GM18499 (cell line): Measurements from ENCODE around the gene CCR6.

Experiments
- ATAC-seq: cut with Tn5 transposase; IDR thresholded peaks from one replicate; pipeline ENCODE4 v1.9.1; 2021; ENCODE audit warnings: moderate number of reproducible peaks; ENCODE audit not compliant: insufficient read depth, unreplicated experiment

CCR6 gene

DNA sequence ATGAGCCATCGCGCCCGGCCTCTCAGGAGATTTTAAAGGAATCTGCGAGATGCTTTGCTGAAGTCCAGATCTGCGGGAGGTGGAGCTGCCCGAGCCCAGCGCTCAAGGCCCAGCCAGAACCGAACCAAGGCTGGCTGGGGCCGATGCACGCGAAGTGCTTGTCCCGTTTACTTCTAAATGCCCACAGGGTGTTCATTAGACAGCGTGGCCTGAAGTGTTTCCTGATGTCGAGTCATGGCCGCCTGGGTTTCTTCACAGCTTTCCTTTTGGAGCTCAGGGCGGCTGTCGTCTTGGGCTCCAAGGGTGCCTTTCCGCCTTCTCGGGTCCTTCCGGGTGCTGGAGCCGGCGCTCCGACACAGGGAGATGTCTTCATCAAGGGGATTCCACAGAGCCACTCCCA is 25.1 kb upstream of the CCR6 start:
- ATAC-seq: no peak

DNA sequence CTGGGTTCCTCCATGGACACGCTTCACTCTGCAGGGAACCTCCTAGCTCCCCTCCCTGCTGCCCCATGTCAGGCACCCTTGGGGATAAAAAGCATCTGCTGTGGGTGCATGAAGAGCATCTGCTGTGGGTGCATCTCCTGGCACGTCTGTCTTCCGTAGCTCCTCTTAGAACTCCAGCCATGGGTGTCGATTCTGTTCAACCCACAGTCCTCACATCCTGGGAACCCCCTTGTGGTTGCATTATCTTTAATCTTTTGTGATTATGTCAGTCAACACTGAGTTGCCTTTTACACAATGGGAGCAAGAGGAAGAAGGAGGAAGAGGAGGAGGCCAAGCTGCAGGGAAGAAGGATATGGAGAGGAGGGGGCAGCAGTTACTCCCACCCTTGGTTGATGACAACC is 24.1 kb upstream of the CCR6 start:
- no peak for ATAC-seq

DNA sequence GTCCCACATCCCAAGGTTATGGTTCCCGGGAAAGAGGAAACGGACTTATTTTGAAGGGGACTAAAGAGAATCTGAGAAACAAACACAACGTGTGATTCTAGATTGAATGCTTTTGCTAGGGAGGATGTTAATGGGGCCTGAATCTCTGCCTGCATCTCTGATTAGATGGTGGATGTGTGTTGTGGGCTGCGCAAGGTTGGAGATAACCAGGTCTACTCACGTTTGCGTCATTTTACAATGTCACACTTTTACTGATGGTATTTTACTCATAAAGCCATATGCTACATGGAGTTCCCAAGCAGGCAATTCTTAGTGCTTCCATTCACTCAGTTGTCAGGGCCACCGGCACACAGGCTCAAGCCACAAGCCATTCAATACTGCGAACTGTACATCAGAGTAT is 23.2 kb upstream of the CCR6 start:
- ATAC-seq: no peak

DNA sequence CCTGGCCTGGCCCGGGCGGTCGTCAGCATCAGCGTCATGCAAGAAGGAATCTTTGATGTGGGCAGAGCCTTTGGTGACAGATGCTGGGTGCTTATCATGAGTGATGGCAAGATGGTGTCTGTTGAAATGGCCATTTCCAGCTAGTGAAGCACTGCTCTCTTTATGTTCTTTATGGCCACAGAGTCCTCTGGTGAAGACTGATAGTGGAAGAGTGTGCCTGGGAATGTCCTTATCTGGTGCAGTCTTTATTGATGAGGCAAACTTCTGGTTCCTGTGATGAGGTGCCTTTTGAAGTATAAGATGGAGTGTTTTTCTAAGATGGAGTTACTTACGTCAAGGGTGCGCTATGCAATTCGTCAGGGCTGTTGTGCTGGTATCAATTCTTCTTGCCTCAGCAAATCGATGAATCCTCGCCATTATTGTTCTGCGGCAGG is 22.6 kb upstream of the CCR6 start:
- ATAC-seq: no peak

DNA sequence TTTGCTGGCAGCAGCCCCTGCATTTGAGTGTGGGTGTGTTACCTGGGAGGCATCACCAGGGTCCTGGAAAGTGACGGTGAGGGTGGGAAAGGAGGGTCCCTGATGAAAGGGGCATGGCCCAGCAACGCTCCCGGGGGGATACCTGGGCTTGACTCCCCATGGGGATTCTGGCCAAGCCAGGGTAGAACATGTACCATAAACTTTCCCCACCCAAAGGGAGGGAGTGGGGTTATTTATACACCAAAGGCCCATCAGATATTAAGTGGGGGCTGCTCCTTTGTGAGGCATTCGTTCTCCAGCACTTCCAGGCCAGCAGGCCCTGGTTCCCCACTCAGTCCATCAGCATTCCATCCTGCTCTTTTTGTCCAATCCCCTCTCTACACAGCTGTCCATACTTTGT is 20.6 kb upstream of the CCR6 start:
- ATAC-seq: no peak

DNA sequence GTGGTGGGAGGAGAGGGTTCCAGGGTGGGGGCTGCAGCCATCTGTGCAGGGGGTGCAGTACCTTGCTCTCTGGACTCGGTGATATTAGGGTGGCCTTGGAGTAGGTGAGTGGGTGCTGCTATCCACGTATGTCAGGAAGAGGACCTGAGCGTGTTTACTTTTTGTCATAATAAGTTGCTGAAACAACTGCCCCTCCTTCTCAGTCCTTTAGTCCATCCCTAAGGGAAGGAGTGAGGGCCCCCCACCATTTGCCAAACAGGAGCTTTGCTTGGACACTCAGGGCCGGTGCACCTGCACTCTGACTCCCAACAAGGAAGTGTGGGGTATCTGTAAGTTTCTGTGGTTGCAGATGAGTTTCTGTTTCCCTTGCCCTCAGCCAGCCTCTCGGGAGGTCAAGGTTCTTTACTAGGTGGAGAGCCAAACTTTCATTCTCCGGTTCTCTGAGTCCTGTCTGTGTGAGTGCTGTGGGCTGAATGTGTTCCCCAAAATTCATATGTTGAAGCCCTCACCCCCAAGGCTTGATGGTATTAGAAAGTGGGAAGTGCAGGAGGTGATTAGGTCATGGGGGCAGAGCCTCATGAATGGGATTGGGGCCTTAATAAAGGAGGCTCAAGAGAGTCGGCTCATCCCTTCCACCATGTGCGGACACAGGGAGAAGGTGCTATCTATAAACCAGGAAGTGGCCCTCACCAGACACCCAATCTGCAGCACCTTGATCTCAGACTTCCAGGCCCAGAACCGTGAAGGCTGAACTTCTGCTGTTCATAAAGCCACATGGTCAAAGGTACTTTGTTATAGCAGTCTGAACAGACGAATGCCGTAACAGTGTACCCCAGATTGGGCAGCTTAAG is 19.6 kb upstream of the CCR6 start:
- peak; percentile 90 for ATAC-seq

DNA sequence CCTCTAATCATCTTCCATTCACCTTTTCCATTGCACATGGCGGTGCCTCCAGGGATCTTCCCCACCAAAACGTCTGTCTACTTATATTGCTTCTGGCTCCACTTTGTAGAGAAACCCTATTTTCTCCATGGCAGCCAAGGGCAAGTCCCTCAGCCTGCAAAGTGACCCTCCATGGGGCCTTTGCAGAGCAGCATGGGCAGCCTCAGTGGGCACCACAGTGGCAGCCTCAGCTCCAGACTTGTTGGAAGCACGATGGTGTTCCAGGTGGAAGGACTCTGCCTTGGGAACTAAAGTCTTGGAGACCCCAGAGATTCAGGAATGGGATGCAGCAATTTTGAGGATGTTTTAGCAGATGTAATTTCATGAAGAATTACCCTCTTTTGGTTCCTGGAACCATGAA is 18.5 kb upstream of the CCR6 start:
- ATAC-seq: no peak

DNA sequence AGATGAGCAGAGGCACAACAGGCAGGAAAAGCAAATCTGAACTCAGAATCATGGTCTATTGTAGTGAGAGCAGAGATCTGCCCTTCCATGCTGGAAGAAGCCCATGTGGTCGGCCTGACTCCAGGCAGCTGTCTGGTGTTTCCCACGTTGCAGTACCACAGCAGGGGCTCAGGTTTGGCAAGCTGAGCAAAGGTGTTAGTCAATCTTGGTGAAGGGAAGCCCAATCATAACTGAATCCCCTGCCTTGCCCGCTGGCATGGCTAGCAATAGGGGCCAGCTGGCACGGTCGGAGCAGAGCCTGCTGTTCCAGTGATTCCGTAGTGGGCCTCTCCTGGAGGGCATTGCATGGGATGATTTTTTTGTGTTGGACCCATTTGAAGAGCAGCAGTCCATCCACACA is 17.8 kb upstream of the CCR6 start:
- no peak for ATAC-seq

DNA sequence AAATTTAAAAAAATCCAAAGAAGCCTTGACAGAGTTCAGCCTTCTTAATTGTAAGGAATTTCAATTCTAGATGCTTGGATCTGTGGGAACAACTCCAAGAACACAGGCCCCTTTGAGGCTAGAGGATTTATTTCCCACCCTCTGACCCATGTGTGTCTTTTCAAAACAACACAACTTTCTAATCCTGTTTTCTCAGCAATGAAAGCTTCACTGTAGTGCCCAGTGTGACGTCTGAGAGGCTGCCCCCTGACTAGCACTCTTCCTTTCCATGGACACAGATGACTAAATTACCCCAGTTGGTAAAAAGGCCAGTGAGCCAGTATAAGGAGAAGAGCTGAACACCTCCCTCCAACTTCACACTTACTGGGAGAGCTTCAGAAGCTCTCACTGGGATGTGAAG is 16.5 kb upstream of the CCR6 start:
- ATAC-seq: no peak

DNA sequence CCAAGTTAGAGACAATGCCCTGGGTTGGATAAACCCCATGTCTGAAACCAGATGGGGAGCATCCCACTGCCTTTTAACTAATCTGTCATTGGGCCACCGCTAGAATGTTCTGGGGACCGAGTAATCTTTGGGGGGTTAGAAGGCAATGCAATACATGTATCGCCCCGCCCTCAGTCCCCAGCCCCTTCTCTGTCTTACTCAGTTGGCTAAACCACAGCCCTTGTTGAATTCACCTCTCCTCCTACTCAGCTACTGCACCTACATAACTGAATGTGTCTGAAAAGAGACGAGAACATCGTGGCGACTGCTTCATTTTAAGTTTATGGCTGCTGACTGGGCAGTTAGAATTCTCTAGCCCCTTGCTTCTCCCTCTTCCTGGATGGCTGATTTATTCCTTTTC is 15.1 kb upstream of the CCR6 start:
- no peak for ATAC-seq

DNA sequence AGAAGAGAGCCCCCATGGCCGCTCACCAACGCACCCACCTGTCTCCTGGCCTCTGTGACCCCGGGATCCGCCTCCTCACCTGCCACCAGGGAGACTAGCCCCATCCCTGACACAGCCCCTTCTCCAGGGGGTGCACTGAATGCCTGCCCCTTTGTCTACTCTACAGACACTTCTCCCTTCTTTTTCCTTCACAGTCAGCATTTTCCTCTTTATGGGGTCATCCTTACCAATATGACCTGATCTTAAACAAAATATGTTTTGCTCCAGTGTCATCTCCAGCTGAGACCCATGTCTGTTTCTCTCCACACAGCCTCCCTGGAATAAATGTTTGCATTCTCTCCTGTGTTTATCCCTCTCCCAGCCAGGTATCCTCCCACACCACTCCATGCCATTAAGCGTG is 14.6 kb upstream of the CCR6 start:
- ATAC-seq: no peak

DNA sequence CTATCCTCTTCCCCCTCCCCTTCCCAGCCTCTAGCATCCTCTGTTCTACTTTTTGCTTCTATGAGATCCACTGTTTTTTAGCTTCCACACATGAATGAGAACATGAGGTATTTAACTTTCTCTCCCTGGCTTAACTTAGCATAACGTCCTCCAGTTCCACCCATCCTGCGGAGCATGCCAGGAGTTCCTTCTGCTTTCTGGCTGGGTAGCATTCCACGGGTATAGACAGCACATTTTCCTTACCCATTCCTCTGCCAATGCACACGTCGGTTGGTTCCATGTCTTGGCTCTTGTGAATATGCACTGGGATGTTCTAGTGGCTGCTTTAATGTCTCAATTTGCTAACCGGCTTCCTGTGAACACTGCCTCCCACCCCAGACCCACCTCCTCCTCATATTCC is 13.2 kb upstream of the CCR6 start:
- no peak for ATAC-seq

DNA sequence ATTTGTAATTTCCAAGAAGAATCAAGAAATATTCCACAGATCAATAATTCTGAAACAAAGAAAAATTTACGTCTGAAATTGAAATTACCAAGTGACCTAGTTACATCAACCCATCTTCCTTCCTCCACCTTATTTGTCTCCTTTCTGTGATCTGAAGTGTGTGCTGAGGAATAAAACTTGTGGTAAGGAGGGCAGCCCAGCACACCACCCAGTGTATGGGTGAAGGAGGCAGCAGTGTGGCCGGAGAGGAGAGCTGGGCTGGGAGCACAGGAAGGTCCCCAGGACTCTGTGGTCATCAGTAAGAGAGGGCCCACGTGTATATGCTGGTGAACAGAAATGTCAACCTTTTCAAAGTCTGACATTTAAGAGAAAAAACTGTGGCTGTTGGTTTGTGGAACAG is 11.3 kb upstream of the CCR6 start:
- no peak for ATAC-seq

DNA sequence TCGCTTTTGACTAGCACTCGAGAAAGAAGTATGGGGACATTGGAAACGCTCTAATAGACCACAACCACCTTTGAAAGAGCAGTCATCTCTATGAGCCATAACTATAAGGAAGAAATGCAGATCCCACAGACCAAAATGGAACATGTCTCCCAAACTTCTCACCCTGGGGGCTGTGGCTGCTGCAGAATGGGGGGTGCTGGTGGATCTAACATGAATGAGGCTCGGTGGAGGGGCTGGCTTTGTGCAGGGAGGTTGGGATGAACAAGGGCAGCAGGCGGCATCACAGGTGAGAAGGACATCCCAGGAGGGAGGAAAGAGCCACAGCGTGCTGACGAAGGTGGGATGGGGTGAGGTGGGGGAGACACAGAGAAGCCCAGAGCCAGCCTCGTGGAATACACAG is 10.5 kb upstream of the CCR6 start:
- no peak for ATAC-seq

DNA sequence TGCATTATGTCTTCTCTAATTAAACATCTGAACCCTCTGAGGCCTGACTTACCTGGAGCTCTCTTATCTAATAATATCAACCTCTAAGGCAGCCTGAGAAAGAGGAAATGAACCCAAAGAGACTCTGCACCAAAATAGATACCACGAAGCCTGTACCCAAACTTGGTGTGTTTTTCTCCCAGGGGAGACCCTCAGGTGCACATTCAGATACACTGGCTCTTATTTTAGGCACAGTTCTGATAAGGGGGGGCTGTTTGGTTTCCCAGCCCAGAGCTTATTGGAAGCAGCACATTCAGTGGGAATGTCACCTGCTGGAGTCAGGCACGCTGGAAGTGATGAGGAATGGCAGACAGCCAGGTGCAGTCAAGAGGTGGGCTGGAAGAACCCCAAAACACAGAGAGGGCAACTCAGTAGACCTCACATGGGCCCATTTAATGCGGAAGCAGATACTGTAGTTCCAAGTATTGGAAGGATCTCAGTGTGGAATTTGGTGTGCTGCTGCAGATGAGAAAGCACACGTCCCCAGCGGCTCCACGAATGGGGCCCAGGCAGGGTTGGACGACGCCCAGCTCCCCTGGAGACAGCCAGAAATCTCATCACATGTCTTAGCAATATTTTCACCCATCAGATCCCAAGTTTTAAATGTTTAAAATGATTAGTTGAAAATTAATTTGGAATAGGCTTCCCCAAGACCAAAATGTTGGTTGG is 9.7 kb upstream of the CCR6 start:
- ATAC-seq: peak; percentile 50

DNA sequence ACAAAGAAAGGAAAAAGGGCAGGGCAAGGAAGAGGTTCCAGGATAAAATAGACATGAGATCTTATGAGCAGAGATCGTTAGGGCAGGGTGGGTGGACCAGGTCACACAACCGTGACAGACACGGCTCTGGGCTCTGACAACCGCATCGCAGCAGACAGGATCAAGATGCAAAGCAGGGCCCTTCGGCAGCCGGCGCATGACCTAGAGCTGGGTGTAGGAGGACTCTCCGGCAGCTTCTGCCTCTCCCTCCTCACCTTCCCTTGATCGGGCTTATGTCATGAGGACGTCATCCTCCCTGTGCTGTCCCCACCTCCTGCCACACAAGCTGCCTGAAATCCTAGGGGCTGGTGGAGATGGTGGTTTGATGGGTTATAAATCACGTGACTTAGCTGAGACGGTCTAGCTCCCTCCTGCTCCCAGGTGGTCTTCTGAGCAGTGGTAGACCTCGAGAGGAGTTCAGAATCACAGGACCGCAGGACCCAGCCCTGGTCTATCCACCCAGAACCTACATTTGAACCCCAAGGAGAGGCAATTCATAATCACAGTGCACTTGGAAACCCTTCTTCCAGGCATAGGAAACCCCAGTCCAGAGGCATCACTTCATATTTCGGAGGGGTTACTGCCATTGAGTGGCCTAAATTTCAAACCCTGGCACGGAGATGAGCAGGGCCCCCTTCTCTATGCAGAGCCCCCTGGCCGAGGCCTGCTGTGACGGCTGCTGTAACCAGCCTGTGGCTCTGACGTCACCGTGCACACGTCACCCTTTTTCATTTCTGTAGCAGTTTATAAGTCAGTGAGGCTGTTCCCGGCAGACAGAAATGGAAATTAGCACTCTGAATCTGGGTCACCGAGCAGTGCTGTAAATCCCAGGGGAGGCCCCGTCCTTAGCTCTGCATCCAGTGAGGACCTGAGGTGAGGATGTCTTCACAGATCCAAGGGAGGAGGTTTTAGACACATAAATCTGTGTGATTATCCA is 8.7 kb upstream of the CCR6 start:
- ATAC-seq: peak; percentile 73

DNA sequence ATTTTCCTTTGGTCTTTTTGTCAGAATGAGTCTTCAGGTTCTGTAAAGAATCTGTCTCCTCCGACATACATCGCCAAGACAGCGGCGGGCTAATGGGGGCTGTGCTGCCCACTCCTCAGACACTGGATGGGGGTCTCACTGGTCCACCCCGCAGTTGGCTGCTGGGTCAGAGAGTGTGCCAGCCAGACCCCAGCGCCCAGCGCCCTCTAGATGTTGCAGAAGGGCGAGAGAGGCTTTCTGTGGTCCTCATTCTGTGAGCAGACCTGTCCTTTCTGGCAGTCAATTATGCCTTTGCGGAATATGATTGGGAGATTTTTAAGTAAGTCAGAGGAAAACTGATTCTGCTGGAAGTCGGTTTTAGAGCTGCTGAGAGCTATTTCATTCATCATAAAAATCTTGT is 7.8 kb upstream of the CCR6 start:
- ATAC-seq: no peak

DNA sequence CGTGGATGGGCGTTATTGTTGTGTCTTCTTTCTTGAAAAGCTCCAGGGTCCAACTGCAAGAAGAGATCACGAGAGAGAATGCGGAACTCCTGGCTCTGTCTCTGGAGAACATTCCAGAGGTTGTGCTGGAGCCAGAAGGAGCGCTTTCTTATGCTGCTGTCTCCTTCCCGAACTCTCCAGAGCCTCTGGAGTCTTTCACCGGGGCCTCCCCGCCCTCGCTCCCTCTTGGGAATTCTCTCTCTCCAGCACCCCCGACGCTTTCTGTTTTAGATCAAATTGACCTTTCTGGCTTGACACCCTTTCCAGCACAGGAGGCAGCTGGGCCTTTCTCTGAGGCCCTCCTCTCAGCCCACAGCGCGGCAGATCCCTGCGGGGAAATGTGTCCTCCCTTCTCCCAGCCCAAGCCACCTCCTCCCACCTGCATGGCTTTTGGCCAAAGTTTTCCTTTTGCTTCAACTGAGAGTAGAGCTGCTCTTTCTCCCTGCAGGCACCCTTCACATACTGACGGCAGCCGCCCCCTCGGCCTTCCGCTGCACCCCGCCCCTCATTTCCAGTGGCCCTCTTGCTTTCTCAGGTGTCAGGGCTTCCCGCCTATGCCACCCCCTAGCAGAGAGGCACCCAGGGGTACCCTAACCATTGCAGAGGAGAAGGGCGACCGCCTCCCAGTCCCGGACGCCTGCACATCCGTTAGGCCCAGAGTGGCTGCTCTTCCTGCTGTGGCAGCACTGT is 6.6 kb upstream of the CCR6 start:
- no peak for ATAC-seq

DNA sequence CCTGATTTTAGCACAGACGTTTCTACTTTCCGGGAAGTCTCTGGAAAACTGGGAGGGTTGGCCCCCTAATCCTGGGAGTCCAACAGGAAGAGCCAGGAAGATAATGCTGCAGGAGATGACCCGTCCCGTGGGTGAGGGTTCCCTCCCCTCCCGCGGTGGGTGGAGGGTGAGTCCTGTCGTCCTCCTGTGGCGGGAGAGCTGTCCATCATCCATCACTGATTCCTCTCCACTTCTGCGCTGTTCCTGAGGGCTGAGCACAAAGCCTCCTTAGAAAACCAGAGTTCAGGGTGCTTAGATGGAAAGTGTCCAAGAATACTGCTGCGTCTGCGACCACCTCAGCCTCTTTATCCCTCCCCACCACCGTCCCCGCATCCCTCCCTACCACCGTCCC is 6.1 kb upstream of the CCR6 start:
- ATAC-seq: no peak

DNA sequence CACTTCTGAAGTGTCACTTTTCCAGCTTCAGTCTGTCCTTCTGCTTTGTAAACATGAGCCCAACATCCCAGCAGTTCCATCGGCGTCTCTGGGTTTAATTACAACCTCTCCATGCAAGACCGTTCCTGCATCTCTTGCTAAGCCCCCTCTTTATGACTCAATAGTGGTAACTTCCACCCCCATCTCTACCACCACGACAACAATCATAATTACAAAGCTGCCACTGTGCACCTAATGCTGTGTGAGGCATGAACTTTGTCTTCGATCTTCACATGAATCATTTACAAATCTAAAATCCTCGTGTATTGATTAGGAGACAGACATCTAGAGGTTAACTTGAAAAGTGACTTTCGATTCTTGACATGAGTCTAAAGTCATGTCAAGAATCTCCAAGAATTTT is 4.9 kb upstream of the CCR6 start:
- no peak for ATAC-seq
